Adipocyte (in vitro differentiated cells): Measurements from ENCODE around the gene ZBTB48.
A peak's percentile ranks its signal among the peaks of the same experiment; 100 is the strongest.

ENCODE experiments used
- DNase-seq: peaks from one replicate; pipeline ENCODE4 v3.0.0-alpha.2; 2015; ENCODE audit warnings: low read depth
- H3K27me3 ChIP-seq: replicated peaks from 2 replicates; pipeline ENCODE4 v1.7.0; 2013; ENCODE audit warnings: mild to moderate bottlenecking, low read length, moderate library complexity; ENCODE audit not compliant: control insufficient read depth, insufficient read depth
- H3K36me3 ChIP-seq: 2 replicates; pipeline ENCODE4 v1.7.0; 2013; ENCODE audit warnings: low read length, mild to moderate bottlenecking, moderate library complexity; ENCODE audit not compliant: control insufficient read depth, insufficient read depth, severe bottlenecking
- H3K4me1 ChIP-seq: 2 replicates; pipeline ENCODE4 v1.7.0; 2013; ENCODE audit warnings: mild to moderate bottlenecking, low read length, moderate library complexity; ENCODE audit not compliant: control insufficient read depth, insufficient read depth
- H3K4me3 ChIP-seq: 2 replicates; pipeline ENCODE4 v1.7.0; 2013; ENCODE audit warnings: mild to moderate bottlenecking, low read length, moderate library complexity
- H3K9ac ChIP-seq: 2 replicates; pipeline ENCODE4 v1.7.0; 2013; ENCODE audit warnings: mild to moderate bottlenecking, low read length, moderate library complexity
- H3K9me3 ChIP-seq: 2 replicates; pipeline ENCODE4 v1.7.0; 2013; ENCODE audit warnings: mild to moderate bottlenecking, low read length, moderate library complexity; ENCODE audit not compliant: control insufficient read depth

Gene ZBTB48

GRCh38 chr1:6579374-6580118 lies at the start of gene ZBTB48:
Gene ZBTB48, plus strand, starts transcription at chr1:6579994. Its CDS starts 616 bp downstream, at chr1:6580610.
- Histone ChIP-seq H3K4me1 (peaks cover 14% of the 10 kb centered on the region), H3K27me3 (no peaks in the 10 kb centered on the region), H3K9me3 (no peaks in the 10 kb centered on the region), H3K9ac (peak within 1 kb of the TSS; percentile 90), H3K36me3 (no peaks in the 10 kb centered on the region), H3K4me3 (peak within 1 kb of the TSS; percentile 92)
- peak; percentile 99 for DNase-seq

- peaks cover 65% of the 10 kb centered on the region for H3K36me3 ChIP-seq
- no peak for DNase-seq
- no peaks in the 10 kb centered on the region for H3K27me3 ChIP-seq
- H3K4me1 ChIP-seq = no peaks in the 10 kb centered on the region
- no peak overlapping the region for H3K4me3 ChIP-seq
- no peak overlapping the region for H3K9ac ChIP-seq
- no peaks in the 10 kb centered on the region for H3K9me3 ChIP-seq
These were observed 49.2 kb upstream of the ZBTB48 start for GRCh38 chr1:6530504-6531160.

GRCh38 chr1:6531996-6532395 lies 47.8 kb upstream of the ZBTB48 start:
- Histone ChIP-seq H3K27me3 (no peaks in the 10 kb centered on the region), H3K36me3 (peaks cover 53% of the 10 kb centered on the region), H3K4me3 (no peak overlapping the region), H3K4me1 (no peaks in the 10 kb centered on the region), H3K9ac (no peak overlapping the region), H3K9me3 (no peaks in the 10 kb centered on the region)
- no peak for DNase-seq

GRCh38 chr1:6534248-6534822 lies 45.5 kb upstream of the ZBTB48 start:
- H3K9ac ChIP-seq = no peak overlapping the region
- H3K4me1 ChIP-seq = no peaks in the 10 kb centered on the region
- DNase-seq = no peak
- peaks cover 37% of the 10 kb centered on the region for H3K36me3 ChIP-seq
- H3K9me3 ChIP-seq = no peaks in the 10 kb centered on the region
- H3K4me3 ChIP-seq = no peak overlapping the region
- no peaks in the 10 kb centered on the region for H3K27me3 ChIP-seq

GRCh38 chr1:6535214-6535613 lies 44.6 kb upstream of the ZBTB48 start:
- Histone ChIP-seq H3K27me3 (no peaks in the 10 kb centered on the region), H3K9me3 (no peaks in the 10 kb centered on the region), H3K4me1 (no peaks in the 10 kb centered on the region), H3K9ac (no peak overlapping the region), H3K36me3 (peaks cover 37% of the 10 kb centered on the region), H3K4me3 (no peak overlapping the region)
- no peak for DNase-seq

GRCh38 chr1:6536291-6536690 lies 43.5 kb upstream of the ZBTB48 start:
- H3K4me3 ChIP-seq = no peak overlapping the region
- peaks cover 38% of the 10 kb centered on the region for H3K36me3 ChIP-seq
- no peak for DNase-seq
- H3K27me3 ChIP-seq = no peaks in the 10 kb centered on the region
- H3K4me1 ChIP-seq = no peaks in the 10 kb centered on the region
- no peaks in the 10 kb centered on the region for H3K9me3 ChIP-seq
- H3K9ac ChIP-seq = no peak overlapping the region

- no peaks in the 10 kb centered on the region for H3K4me1 ChIP-seq
- no peaks in the 10 kb centered on the region for H3K9me3 ChIP-seq
- DNase-seq = peak; percentile 58
- H3K9ac ChIP-seq = no peak overlapping the region
- H3K27me3 ChIP-seq = no peaks in the 10 kb centered on the region
- H3K4me3 ChIP-seq = no peak overlapping the region
- peaks cover 23% of the 10 kb centered on the region for H3K36me3 ChIP-seq
These were observed 40.8 kb upstream of the ZBTB48 start for GRCh38 chr1:6538956-6539355.

GRCh38 chr1:6544831-6545230 lies 35.0 kb upstream of the ZBTB48 start:
- Histone ChIP-seq H3K9ac (no peak overlapping the region), H3K4me1 (no peaks in the 10 kb centered on the region), H3K4me3 (no peak overlapping the region), H3K27me3 (no peaks in the 10 kb centered on the region), H3K36me3 (peaks cover 73% of the 10 kb centered on the region), H3K9me3 (no peaks in the 10 kb centered on the region)
- no peak for DNase-seq

- H3K36me3 ChIP-seq = peaks cover 72% of the 10 kb centered on the region
- no peak overlapping the region for H3K4me3 ChIP-seq
- DNase-seq = no peak
- H3K27me3 ChIP-seq = no peaks in the 10 kb centered on the region
- H3K4me1 ChIP-seq = no peaks in the 10 kb centered on the region
- H3K9ac ChIP-seq = no peak overlapping the region
- H3K9me3 ChIP-seq = no peaks in the 10 kb centered on the region
These were observed 34.3 kb upstream of the ZBTB48 start for GRCh38 chr1:6545276-6546112.

GRCh38 chr1:6546326-6546725 lies 33.5 kb upstream of the ZBTB48 start:
- no peak for DNase-seq
- no peaks in the 10 kb centered on the region for H3K4me1 ChIP-seq
- H3K4me3 ChIP-seq = no peak overlapping the region
- peaks cover 63% of the 10 kb centered on the region for H3K36me3 ChIP-seq
- H3K27me3 ChIP-seq = no peaks in the 10 kb centered on the region
- no peaks in the 10 kb centered on the region for H3K9me3 ChIP-seq
- no peak overlapping the region for H3K9ac ChIP-seq

- H3K9me3 ChIP-seq = no peaks in the 10 kb centered on the region
- no peak for DNase-seq
- H3K9ac ChIP-seq = no peak overlapping the region
- peaks cover 56% of the 10 kb centered on the region for H3K36me3 ChIP-seq
- H3K27me3 ChIP-seq = no peaks in the 10 kb centered on the region
- H3K4me3 ChIP-seq = no peak overlapping the region
- no peaks in the 10 kb centered on the region for H3K4me1 ChIP-seq
These were observed 32.5 kb upstream of the ZBTB48 start for GRCh38 chr1:6547301-6547700.
